OCI-LY3 (cell line): ENCODE data around the gene ACOT6.

Experiments used
- H2AFZ ChIP-seq: fragments of 200-600, 300-600 bp; shearing (Covaris generic); 2 replicates; pipeline ENCODE4 v1.6.0; 2014; ENCODE audit warnings: antibody characterized with exemption, low read depth, low read length
- H3K27ac ChIP-seq: fragments of 200-600, 300-600 bp; sonication (generic); 2 replicates; pipeline ENCODE4 v1.5.1; 2014; ENCODE audit warnings: mild to moderate bottlenecking, low read length, moderate library complexity, mixed read lengths
- H3K27me3 ChIP-seq: fragments of 200-600, 300-600 bp; sonication (generic); 2 replicates; pipeline ENCODE4 v1.6.1; 2014; ENCODE audit warnings: low read depth, low read length, mixed read lengths
- H3K36me3 ChIP-seq: fragments of 200-600, 300-600 bp; sonication (generic); replicated peaks from 2 replicates; pipeline ENCODE3; 2014; ENCODE audit warnings: low read depth, low read length, mixed read lengths
- H3K4me1 ChIP-seq: fragments of 300-600, 200-600 bp; sonication (generic); 2 replicates; pipeline ENCODE4 v1.6.1; 2014; ENCODE audit warnings: low read length, mixed read lengths
- H3K4me2 ChIP-seq: fragments of 200-600, 300-600 bp; sonication (generic); 2 replicates; pipeline ENCODE4 v1.6.1; 2014; ENCODE audit warnings: low read length, mixed read lengths
- H3K4me3 ChIP-seq: fragments of 300-600, 200-600 bp; sonication (generic); 2 replicates; pipeline ENCODE4 v1.5.1; 2014; ENCODE audit warnings: antibody characterized with exemption, mild to moderate bottlenecking, low read length, moderate library complexity
- H3K79me2 ChIP-seq: fragments of 300-600, 200-600 bp; shearing (Covaris generic); 2 replicates; pipeline ENCODE4 v1.6.1; 2014; ENCODE audit warnings: mild to moderate bottlenecking, low read length, mixed read lengths
- H3K9ac ChIP-seq: fragments of 300-600, 200-600 bp; shearing (Covaris generic); 2 replicates; pipeline ENCODE4 v1.6.0; 2014; ENCODE audit warnings: mild to moderate bottlenecking, low read length, moderate library complexity
- H3K9me3 ChIP-seq: fragments of 200-600, 300-600 bp; shearing (Covaris generic); 2 replicates; pipeline ENCODE4 v1.6.1; 2014; ENCODE audit warnings: low read length, mixed read lengths; ENCODE audit not compliant: insufficient read depth
- H4K20me1 ChIP-seq: fragments of 200-600, 300-600 bp; sonication (generic); 2 replicates; pipeline ENCODE4 v1.6.1; 2016; ENCODE audit warnings: low read length, mixed read lengths; ENCODE audit not compliant: insufficient read depth
- CTCF ChIP-seq: fragments of 200-600, 300-600 bp; sonication (generic); IDR thresholded peaks from 2 replicates; pipeline ENCODE4 v1.5.1; 2014; ENCODE audit warnings: antibody characterized with exemption, low read length, low read depth
- EZH2phosphoT487 ChIP-seq: fragments of 200-600 bp; shearing (Covaris generic); IDR thresholded peaks from 2 replicates; pipeline ENCODE4 v1.6.1; 2018; ENCODE audit warnings: antibody characterized with exemption, mixed run types, low read depth

Gene ACOT6

GRCh38 chr14:73591690-73592449 is 20.4 kb upstream of the ACOT6 start, which contains the start of gene ACOT4:
Gene ACOT4, plus strand, starts transcription at chr14:73591873. Its CDS starts 87 bp downstream, at chr14:73591960.
- Histone ChIP-seq H3K9me3 (no peaks in the 10 kb centered on the region), H3K4me3 (peak within 1 kb of the TSS; percentile 88), H3K36me3 (no peaks in the 10 kb centered on the region), H3K9ac (peak within 1 kb of the TSS; percentile 70), H3K4me1 (peaks cover 3% of the 10 kb centered on the region; the same call in 1 of the 2 replicates), H3K4me2 (peak within 1 kb of the TSS; percentile 76), H3K79me2 (no peaks in the 10 kb centered on the region), H2AFZ (peak within 1 kb of the TSS; percentile 95), H3K27me3 (no peaks in the 10 kb centered on the region; the same call in 1 of the 2 replicates), H3K27ac (no peak within 1 kb of the TSS), H4K20me1 (no peaks in the 10 kb centered on the region)
- TF ChIP-seq CTCF (no peak), EZH2phosphoT487 (no peak)

GRCh38 chr14:73594491-73594890 is 17.8 kb upstream of the ACOT6 start:
- Histone ChIP-seq H3K9me3 (no peaks in the 10 kb centered on the region), H4K20me1 (no peaks in the 10 kb centered on the region), H2AFZ (no peak overlapping the region), H3K27me3 (peaks cover 3% of the 10 kb centered on the region), H3K4me3 (no peak overlapping the region), H3K9ac (no peak overlapping the region), H3K36me3 (no peaks in the 10 kb centered on the region), H3K79me2 (no peaks in the 10 kb centered on the region), H3K4me1 (peaks cover 3% of the 10 kb centered on the region; the same call in 1 of the 2 replicates), H3K4me2 (no peak overlapping the region), H3K27ac (no peak overlapping the region)
- TF ChIP-seq EZH2phosphoT487: no peak
- TF ChIP-seq CTCF: no peak

GRCh38 chr14:73599499-73599898 is 12.8 kb upstream of the ACOT6 start:
- Histone ChIP-seq H3K4me2 (no peak overlapping the region), H3K27ac (no peak overlapping the region), H3K4me3 (no peak overlapping the region), H4K20me1 (no peaks in the 10 kb centered on the region), H3K9me3 (no peaks in the 10 kb centered on the region), H3K9ac (no peak overlapping the region), H3K36me3 (no peaks in the 10 kb centered on the region), H3K27me3 (peaks cover 9% of the 10 kb centered on the region), H3K4me1 (no peaks in the 10 kb centered on the region), H3K79me2 (no peaks in the 10 kb centered on the region), H2AFZ (no peak overlapping the region)
- no peak for TF ChIP-seq CTCF
- no peak for TF ChIP-seq EZH2phosphoT487

- Histone ChIP-seq H3K9me3 (no peaks in the 10 kb centered on the region), H3K27me3 (peaks cover 9% of the 10 kb centered on the region), H2AFZ (no peak overlapping the region), H3K9ac (no peak overlapping the region), H3K4me3 (no peak overlapping the region), H3K27ac (no peak overlapping the region), H3K4me1 (no peaks in the 10 kb centered on the region), H3K36me3 (no peaks in the 10 kb centered on the region), H3K79me2 (no peaks in the 10 kb centered on the region), H3K4me2 (no peak overlapping the region), H4K20me1 (no peaks in the 10 kb centered on the region)
- TF ChIP-seq EZH2phosphoT487 (no peak), CTCF (no peak)
Measured at GRCh38 chr14:73602994-73603393, 9.3 kb upstream of the ACOT6 start.
